HFFc6 (cell line): Measurements from ENCODE around the gene CXCL5. TPM values are rescaled to one million over a fixed set of nuclear protein-coding genes. Genes with fewer than 3 reads are reported as not detected.

Experiments
- DNase-seq: peaks from one replicate; pipeline ENCODE4 v3.0.0-alpha.2; 2018
- H3K27ac Mint-ChIP-seq: 2 replicates; pipeline ENCODE4 v1.8.0; 2020; ENCODE audit warnings: mild to moderate bottlenecking, mixed read lengths
- H3K27me3 Mint-ChIP-seq: 2 replicates; pipeline ENCODE4 v1.8.0; 2021; ENCODE audit warnings: mild to moderate bottlenecking, moderate library complexity, mixed read lengths; ENCODE audit not compliant: insufficient read depth
- H3K36me3 Mint-ChIP-seq: 2 replicates; pipeline ENCODE4 v1.8.0; 2021; ENCODE audit warnings: low read depth, mixed read lengths
- H3K4me1 Mint-ChIP-seq: 2 replicates; pipeline ENCODE4 v1.8.0; 2020; ENCODE audit warnings: low read depth, mixed read lengths
- H3K4me3 Mint-ChIP-seq: 2 replicates; pipeline ENCODE4 v1.8.0; 2020; ENCODE audit warnings: mild to moderate bottlenecking, moderate library complexity, mixed read lengths
- H3K9me3 Mint-ChIP-seq: 2 replicates; pipeline ENCODE4 v1.8.0; 2020; ENCODE audit warnings: mild to moderate bottlenecking, mixed read lengths
- total RNA-seq, 6 experiments: library from RNA; stranded (reverse); fragmentation: NEBNext Ultra II Directional; extraction: Animal tissue kit (Norgen Biotek cat#: 25700); gene quantifications; 2 replicates in 1 of 6; 3 replicates in 5 of 6; pipeline ENCODE4 v1.2.3, GENCODE V29; 2021
- TF ChIP-seq, protein P1 (sequence below): fragments of 200-600 bp; sonication (generic); IDR thresholded peaks from 2 replicates; pipeline ENCODE4 v1.5.0; 2021; ENCODE audit warnings: antibody characterized with exemption, mild to moderate bottlenecking

The CXCL5 gene
- total RNA-seq, 6 experiments from 2014 or later, result 0.07 to 0.17 (median 0.14) TPM; not detected in 3

DNA sequence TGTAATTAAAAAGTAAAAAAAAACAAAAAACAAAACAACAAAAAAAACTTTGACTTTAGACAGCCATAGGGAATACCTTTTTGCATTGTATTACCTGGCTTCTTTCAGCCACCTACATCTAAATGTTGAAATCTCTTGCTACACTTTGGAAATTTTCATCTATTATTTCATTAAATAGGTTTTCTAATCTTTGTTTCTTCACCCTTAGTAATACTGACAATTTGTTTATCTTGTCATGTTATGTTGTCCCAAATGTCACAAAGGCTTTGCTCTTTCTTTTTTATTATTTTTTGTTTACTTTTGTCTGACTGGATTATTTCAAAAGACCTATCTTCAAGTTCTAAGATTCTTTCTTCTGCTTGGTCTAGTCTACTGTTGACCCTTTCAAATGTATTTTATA is 24.1 kb downstream of the CXCL5 start:
- no peak for DNase-seq
- Mint-ChIP-seq H3K4me1 (peaks cover 28% of the 10 kb centered on the region), H3K27me3 (peaks cover 8% of the 10 kb centered on the region), H3K4me3 (no peak overlapping the region), H3K36me3 (peaks cover 21% of the 10 kb centered on the region; the same call in 1 of the 2 replicates), H3K9me3 (peaks cover 29% of the 10 kb centered on the region), H3K27ac (no peak overlapping the region)
- TF ChIP-seq, protein P1, sequence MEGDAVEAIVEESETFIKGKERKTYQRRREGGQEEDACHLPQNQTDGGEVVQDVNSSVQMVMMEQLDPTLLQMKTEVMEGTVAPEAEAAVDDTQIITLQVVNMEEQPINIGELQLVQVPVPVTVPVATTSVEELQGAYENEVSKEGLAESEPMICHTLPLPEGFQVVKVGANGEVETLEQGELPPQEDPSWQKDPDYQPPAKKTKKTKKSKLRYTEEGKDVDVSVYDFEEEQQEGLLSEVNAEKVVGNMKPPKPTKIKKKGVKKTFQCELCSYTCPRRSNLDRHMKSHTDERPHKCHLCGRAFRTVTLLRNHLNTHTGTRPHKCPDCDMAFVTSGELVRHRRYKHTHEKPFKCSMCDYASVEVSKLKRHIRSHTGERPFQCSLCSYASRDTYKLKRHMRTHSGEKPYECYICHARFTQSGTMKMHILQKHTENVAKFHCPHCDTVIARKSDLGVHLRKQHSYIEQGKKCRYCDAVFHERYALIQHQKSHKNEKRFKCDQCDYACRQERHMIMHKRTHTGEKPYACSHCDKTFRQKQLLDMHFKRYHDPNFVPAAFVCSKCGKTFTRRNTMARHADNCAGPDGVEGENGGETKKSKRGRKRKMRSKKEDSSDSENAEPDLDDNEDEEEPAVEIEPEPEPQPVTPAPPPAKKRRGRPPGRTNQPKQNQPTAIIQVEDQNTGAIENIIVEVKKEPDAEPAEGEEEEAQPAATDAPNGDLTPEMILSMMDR, result no peak

DNA sequence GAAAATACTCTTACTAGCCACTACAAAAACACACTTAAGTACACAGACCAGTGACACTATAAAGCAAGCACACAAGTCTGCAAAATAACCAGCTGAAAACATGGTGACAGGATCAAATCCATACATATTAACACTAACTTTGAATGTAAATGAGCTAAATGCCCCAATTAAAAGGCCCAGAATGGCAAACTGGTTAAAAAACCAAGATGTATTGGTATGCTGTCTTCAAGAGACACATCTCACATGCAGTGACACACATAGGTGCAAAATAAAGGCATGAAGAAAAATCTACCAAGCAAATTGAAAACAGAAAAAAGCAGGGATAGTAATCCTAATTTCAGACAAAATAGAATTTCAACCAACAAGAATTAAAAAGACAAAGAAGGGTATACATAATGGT is 27.5 kb downstream of the CXCL5 start:
- Mint-ChIP-seq H3K9me3 (peaks cover 29% of the 10 kb centered on the region), H3K27ac (no peak overlapping the region), H3K4me3 (no peak overlapping the region), H3K36me3 (peaks cover 21% of the 10 kb centered on the region; the same call in 1 of the 2 replicates), H3K4me1 (no peaks in the 10 kb centered on the region), H3K27me3 (peaks cover 6% of the 10 kb centered on the region)
- TF ChIP-seq, protein P1, result no peak
- no peak for DNase-seq

DNA sequence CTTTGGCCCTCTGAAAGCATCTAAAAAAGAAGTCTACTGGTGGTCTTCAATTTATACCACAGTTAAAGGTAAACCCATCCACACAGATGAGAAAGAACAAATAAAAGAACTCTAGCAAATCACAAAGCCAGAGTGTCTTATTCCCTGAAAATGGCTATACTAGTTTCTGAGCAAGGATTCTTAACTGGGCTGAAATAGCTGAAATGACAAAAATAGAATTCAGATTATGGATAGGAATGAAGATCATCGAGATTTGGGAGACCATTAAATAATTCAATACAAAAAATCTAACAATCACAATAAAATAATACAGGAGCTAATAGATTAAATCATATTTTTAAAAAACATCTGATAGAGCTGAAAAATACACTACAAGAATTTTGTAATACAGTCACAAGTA is 28.5 kb downstream of the CXCL5 start:
- H3K4me3 Mint-ChIP-seq, result no peak overlapping the region
- no peaks in the 10 kb centered on the region for H3K4me1 Mint-ChIP-seq
- TF ChIP-seq, protein P1, result no peak
- no peak overlapping the region for H3K27ac Mint-ChIP-seq
- peaks cover 6% of the 10 kb centered on the region for H3K27me3 Mint-ChIP-seq
- H3K9me3 Mint-ChIP-seq, result peaks cover 29% of the 10 kb centered on the region
- no peak for DNase-seq
- peaks cover 18% of the 10 kb centered on the region; the same call in 1 of the 2 replicates for H3K36me3 Mint-ChIP-seq

DNA sequence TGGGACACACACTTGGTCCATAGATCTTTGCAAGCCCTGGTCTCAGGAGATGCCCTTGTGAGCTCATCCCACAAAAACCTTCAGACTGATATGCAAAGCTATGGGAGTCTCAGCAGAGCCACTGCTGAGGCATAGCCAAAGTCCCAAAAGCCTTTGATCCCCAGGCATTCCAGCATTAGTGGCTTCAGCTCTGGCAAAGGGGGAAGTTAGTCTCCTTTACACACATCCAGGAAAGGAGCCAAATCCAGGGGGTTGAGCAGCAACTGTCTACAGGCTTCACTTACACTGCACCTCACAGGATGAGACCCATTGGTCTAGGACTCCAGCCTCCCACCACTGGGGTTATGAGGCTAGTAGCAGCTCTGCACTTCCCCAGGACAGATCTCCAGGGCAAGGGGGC is 30.6 kb downstream of the CXCL5 start:
- H3K4me1 Mint-ChIP-seq, result no peaks in the 10 kb centered on the region
- DNase-seq, result no peak
- TF ChIP-seq, protein P1, result no peak
- H3K27ac Mint-ChIP-seq, result no peak overlapping the region
- H3K9me3 Mint-ChIP-seq, result peaks cover 25% of the 10 kb centered on the region
- peaks cover 18% of the 10 kb centered on the region; the same call in 1 of the 2 replicates for H3K36me3 Mint-ChIP-seq
- peaks cover 7% of the 10 kb centered on the region for H3K27me3 Mint-ChIP-seq
- H3K4me3 Mint-ChIP-seq, result no peak overlapping the region

DNA sequence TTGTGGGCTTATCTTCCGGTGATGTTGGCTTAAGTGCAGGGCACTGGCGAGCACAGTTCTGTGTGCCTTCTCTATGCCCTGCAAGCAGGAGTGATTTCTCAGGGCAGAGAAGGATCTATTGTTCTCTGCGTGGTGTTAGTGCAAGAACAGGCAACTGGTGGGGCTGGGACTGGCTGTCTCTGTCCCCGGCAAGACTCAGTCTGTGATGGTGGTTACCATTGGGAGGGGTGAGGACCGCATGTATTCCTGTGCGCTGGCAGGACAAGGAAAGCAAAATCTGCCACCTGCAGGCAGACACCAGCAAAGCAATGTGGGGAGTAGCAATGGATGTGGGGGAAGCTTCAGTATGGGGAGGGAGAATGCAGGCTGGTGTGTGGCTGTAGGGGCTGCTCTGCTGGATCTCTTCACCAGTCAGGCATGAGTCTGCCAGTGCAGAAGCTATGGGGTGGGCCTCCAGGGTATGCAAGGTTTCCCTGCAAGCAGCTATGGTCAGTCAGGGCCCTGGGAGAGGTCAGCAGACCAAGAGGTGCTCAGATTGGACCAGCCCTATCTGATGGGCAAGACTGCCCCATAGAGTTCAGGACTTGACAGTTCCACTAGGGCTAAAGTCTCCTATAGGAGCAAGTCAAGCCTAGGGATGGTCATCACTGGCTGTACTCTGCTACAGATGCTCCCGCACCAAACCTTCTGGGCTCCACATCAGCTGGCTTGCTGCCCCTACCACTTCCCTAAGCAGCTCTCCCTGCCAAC is 33.4 kb downstream of the CXCL5 start:
- Mint-ChIP-seq H3K4me1 (no peaks in the 10 kb centered on the region), H3K36me3 (peaks cover 10% of the 10 kb centered on the region; the same call in 1 of the 2 replicates)

More for the DNA sequence above, 33.4 kb downstream of the CXCL5 start:
- Mint-ChIP-seq H3K9me3 (peaks cover 21% of the 10 kb centered on the region), H3K27ac (no peak overlapping the region), H3K4me3 (no peak overlapping the region), H3K27me3 (peaks cover 6% of the 10 kb centered on the region)
- TF ChIP-seq, protein P1, result peak; percentile 53
- DNase-seq, result no peak
